Measurements from ENCODE around the gene HTR3E. TPM values are rescaled to one million over a fixed set of nuclear protein-coding genes. Genes with fewer than 3 reads are reported as not detected.

HTR3E gene
- total and polyA plus RNA-seq, 2 of the 13 experiments (the other 11 are each of a cell fraction or from before 2014, with no cell fraction given) = not detected

GRCh38 chr3:184133840-184134745 is 37.2 kb downstream of the HTR3E start (continued):
- peak; percentile 89 for TF ChIP-seq SALL1 (CRISPR knock-in tag; IDR thresholded peaks at IDR 0.05)
- TF ChIP-seq NFAT5 (CRISPR knock-in tag; IDR thresholded peaks at IDR 0.05) = peak; percentile 79
- TF ChIP-seq ZNF619 (CRISPR knock-in tag; IDR thresholded peaks at IDR 0.05) = no peak
- TF ChIP-seq KDM1A (CRISPR knock-in tag; IDR thresholded peaks at IDR 0.05) = no peak
- TF ChIP-seq BCL6 (CRISPR knock-in tag; IDR thresholded peaks at IDR 0.05) = peak; percentile 35; the same call in 1 of the 2 replicates
- peak; percentile 67; the same call in 1 of the 2 replicates for TF ChIP-seq ZBTB34 (CRISPR knock-in tag; IDR thresholded peaks at IDR 0.05)
- no peak for TF ChIP-seq MTF2 (CRISPR knock-in tag; IDR thresholded peaks at IDR 0.05; ENCODE audit: borderline replicate concordance)
- TF ChIP-seq ZNF280D (CRISPR knock-in tag; IDR thresholded peaks at IDR 0.05) = peak; percentile 85; the same call in 1 of the 2 replicates
- TF ChIP-seq ZFY (CRISPR knock-in tag; IDR thresholded peaks at IDR 0.05) = peak; percentile 52; the same call in 1 of the 2 replicates
- TF ChIP-seq ZNF558 (CRISPR knock-in tag; IDR thresholded peaks at IDR 0.05; ENCODE audit: borderline replicate concordance) = peak; percentile 49; the same call in 1 of the 2 replicates
- no peak for TF ChIP-seq ARID3A (IDR thresholded peaks at IDR 0.05; ENCODE audit: low read depth, low read length)
- peak; percentile 81 for TF ChIP-seq ZNF878 (CRISPR knock-in tag; IDR thresholded peaks at IDR 0.05)
- TF ChIP-seq TFE3 (CRISPR knock-in tag; IDR thresholded peaks at IDR 0.05) = peak; percentile 61; the same call in 1 of the 2 replicates

Measured in HepG2 (cell line).